Skeletal muscle cell (primary cell): Measurements from ENCODE around the gene THBD.

Experiments used
- DNase-seq: peaks from one replicate; pipeline ENCODE4 v3.0.0-alpha.2; 2010; ENCODE audit warnings: low read depth
- H3K4me3 ChIP-seq: 2 replicates; pipeline ENCODE4 v1.5.1; 2011; ENCODE audit warnings: low read depth, mild to moderate bottlenecking, control low read depth, low read length, moderate library complexity

Gene THBD

DNA sequence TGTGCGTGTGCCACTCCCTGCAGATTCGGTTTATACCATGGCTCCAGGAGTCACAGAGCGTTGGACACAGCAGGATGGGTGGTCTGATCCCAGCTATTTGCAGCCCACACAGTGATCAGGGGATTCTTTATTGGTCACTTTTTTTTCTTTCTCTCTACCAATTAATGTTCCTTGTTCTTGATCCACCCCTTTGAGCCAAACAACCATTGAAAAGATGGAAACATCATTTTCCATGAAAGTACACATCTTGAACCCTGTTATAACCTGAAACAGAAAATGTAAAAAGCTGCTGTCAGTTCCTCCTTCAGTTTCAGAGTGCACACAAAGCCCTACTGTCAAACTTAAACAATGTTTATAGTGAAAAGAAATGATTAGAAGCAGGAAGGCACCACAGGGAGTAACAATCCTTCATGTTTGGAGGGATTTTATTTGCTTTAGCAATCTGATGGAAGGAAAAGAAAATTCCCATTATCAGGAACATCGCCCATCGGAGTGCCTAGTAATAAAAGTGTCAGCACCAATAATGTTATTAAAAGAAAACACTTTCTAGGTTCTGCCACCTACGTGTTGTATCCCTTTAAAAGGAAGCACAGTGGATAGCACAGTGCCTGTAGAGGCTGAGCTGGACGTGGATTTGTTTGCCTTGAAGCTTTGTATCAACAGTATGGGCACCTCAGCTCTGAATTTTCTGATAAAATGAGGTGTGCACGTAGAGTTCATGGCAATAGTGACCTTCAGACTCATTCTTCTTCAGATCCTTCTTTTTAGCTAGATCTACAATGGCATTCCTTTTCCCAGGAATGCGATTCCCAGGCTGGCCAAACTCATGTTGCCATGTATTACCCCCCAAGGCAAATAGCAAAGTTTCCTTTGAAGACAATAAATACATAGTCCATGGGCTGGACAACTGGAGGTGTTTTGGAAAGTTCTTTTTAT, 16.1 kb upstream of the THBD start:
- H3K4me3 ChIP-seq = no peak overlapping the region
- no peak for DNase-seq

DNA sequence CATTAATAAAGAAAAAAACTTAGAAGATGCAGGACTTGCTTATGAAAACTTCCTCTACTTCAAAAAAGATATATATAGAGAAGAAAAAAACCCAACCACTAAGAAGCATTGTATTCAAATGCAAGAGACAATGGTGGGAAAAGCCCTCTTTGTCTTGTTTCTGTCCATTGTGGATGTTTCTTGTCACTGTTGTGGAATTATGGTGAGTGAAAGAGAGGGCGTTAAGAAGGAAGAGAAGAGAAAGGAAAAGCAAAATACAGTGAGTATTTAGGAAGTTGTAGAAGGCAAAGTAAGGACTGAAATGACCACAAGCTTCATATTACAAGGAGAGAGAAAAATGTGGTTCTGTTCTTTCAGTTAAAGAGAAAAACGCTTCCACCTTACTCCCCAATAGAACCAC, 14.1 kb upstream of the THBD start:
- DNase-seq = no peak
- H3K4me3 ChIP-seq = no peak overlapping the region

- no peak overlapping the region for H3K4me3 ChIP-seq
- no peak for DNase-seq
Measured at GRCh38 chr20:23063168-23063567, 13.7 kb upstream of the THBD start.

GRCh38 chr20:23062632-23063031, 13.2 kb upstream of the THBD start:
- H3K4me3 ChIP-seq = no peak overlapping the region
- DNase-seq = no peak

GRCh38 chr20:23061734-23062561, 12.5 kb upstream of the THBD start:
- H3K4me3 ChIP-seq = no peak overlapping the region
- DNase-seq = no peak

DNA sequence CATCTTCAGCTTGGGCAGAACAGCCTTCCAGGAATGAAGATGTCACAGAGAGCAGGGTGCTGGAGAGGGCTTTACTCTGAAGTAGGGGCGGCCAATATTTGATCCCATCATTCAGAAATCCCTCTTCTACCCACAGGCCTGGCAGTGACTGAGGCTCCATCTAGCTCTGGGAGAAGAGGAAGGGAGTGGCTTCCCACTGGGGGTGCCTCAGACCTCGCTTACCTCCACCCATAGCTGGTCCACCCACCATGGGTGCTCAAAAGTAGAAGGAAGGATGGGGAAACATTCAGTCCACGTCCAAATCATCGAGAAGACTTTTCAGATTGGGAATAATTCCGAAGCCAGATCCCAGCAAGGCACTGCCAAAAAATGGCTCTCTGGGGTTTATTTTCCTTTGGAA, 11.8 kb upstream of the THBD start:
- DNase-seq = no peak
- no peak overlapping the region for H3K4me3 ChIP-seq

GRCh38 chr20:23060629-23061028, 11.2 kb upstream of the THBD start:
- H3K4me3 ChIP-seq = no peak overlapping the region
- DNase-seq = no peak

GRCh38 chr20:23059846-23060245, 10.4 kb upstream of the THBD start:
- H3K4me3 ChIP-seq = no peak overlapping the region
- DNase-seq = no peak

DNA sequence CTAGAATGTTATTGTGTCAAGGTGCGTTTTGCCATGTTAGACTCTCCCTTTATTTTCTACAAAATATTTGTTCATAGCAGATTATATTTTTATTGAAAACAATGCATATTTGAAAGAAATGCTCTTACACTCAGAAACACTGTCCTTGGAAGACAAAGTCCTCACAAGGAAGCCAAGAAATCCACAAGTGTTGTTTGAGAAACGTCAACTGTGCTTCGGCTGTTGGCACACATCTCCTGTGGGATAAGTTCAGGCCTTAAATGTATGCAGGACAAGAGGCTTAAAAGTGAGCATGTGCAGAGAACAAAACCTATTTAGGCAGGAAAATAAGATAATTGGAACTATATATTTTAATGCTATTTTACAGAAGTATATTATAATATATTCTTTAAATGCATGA, 9.5 kb upstream of the THBD start:
- no peak for DNase-seq
- H3K4me3 ChIP-seq = no peak overlapping the region

- no peak for DNase-seq
- no peak overlapping the region for H3K4me3 ChIP-seq
Measured at GRCh38 chr20:23058240-23058639, 8.8 kb upstream of the THBD start.

- H3K4me3 ChIP-seq = no peak overlapping the region
- no peak for DNase-seq
Measured at GRCh38 chr20:23052904-23053303, 3.4 kb upstream of the THBD start.

GRCh38 chr20:23050847-23051627, 1.6 kb upstream of the THBD start:
- DNase-seq = peak; percentile 58
- peak overlapping the region; percentile 53 for H3K4me3 ChIP-seq

GRCh38 chr20:23050076-23050838, 785 bp upstream of the THBD start:
- no peak for DNase-seq
- peak overlapping the region; percentile 53 for H3K4me3 ChIP-seq

GRCh38 chr20:23048283-23049200, 930 bp downstream of the THBD start:
- DNase-seq = no peak
- H3K4me3 ChIP-seq = peak overlapping the region; percentile 53

DNA sequence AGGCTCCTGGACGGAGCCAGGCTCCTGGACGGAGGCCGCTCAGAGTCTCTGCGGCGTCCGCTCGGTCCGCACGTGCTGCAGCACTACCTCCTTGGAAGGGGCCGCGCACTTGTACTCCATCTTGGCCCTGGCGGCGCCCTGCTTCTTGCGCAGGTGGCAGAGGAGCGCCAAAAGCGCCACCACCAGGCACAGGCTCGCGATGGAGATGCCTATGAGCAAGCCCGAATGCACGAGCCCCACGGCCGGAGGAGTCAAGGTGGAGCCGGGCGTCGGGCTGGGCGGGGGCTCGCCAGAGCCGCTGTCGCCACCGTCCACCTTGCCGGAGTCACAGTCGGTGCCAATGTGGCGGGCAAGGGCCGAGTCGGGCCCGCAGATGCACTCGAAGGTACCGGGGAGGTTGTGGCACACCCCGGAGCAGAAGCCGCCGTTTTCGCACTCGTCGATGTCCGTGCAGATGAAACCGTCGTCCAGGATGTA, 1.7 kb downstream of the THBD start:
- H3K4me3 ChIP-seq = peak overlapping the region; percentile 53
- DNase-seq = no peak

DNA sequence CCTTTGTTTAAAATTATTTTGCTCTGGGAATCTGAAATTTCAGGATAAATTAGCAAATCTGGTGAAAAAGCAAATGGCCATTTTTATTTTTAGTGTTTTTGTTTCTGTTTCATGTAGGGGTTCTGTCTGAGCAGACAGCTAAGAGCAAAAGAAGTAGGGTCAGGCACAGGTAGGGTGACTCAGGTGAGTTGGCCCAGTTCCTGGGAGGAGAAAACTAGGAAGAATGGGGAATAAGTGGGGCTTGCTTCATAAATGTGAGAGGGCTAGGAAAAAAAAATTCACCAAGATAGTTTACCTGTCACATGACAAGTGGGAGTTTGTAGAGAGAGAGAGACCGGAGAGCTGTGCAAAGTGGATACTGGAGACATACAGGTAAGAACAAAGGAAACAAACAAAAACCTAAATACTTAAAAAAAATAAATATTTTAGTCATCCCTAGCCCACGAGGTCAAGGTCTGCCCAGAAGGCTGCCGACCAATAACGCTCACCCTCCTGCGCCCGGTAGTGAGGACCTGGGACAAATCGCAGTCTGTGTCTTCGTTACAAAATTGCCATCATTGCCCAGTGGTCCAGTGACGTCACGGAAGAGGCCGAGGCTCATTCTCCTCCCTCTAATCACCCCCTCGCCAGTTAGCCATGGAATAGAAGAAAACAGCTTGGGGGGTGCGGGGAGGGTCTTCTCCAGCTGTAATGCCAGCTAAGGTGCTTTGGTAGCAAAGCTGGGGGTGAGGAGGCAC, 2.3 kb downstream of the THBD start:
- no peak for DNase-seq
- peak overlapping the region; percentile 53 for H3K4me3 ChIP-seq

DNA sequence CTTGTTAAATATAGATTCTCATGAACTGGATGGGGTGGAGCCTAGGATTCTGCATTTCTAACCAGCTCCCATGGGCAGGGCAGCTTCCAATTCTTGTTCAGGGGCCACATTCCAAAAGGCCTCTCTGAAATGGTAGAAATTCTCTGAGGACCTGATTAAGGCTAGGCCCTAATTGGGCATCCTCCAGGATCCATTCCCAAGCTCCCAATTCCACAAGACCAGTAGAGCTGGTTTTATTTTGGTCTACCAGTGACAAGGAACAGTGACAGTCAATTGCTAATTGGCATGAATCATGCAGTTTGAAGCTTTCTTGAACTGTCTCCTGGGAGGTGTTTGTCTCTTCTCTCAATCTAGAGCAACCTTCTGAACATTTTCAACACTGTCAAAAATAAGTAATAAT, 3.0 kb downstream of the THBD start:
- DNase-seq = no peak
- no peak overlapping the region for H3K4me3 ChIP-seq
